Measurements from ENCODE around the gene SLC15A3. TPM values are rescaled to one million over a fixed set of nuclear protein-coding genes. Genes with fewer than 3 reads are reported as not detected.

Gene SLC15A3
- total RNA-seq, 1 donor from 2014 or later = 66.3 TPM

DNA sequence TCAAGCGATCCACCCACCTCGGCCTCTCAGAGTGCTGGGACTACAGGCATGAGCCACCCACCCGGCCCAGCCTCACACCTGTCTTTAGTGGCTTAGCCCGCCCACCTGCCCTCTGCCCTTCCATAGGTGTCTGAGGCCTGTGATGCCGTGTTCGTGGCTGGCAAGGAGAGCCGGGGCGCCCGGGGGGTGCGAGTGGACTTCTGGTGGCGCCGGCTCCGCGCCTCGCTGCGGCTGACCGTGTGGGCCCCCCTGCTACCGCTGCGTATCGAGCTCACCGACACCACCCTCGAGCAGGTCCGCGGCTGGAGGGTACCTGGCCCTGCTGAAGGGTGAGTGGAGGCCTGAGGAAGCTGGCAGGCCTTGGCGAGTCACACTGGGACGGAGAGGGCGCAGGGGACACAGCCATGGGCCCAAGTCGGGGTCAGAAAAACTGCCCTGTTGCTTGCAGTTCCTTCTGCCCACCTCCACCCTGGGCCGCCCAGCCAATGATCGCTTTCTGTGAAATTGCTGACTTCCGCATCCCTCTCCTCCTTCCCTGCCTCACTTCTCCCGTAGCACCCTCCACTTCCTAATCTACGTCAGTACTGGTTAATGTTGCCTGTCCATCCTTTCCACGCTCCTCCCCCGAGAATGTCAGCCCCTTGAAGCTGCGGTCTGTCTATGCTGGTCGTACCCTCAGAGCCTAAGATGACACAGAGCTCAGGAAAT is 18.4 kb downstream of the SLC15A3 start:
- H4K20me1 ChIP-seq (ENCODE audit: insufficient read depth, low read length) = no peaks in the 10 kb centered on the region
- Mint-ChIP-seq H3K9me3 (ENCODE audit: unreplicated experiment) (no peaks in the 10 kb centered on the region), H3K4me3 (ENCODE audit: unreplicated experiment) (no peak overlapping the region), H3K27ac (ENCODE audit: unreplicated experiment) (no peak overlapping the region), H3K4me1 (ENCODE audit: low read depth, unreplicated experiment) (no peaks in the 10 kb centered on the region), H3K36me3 (ENCODE audit: low read depth, unreplicated experiment) (peaks cover 15% of the 10 kb centered on the region), H3K27me3 (ENCODE audit: low read depth, unreplicated experiment) (no peaks in the 10 kb centered on the region)
- no peak overlapping the region for H3K4me2 ChIP-seq (ENCODE audit: low read length)
- H3K4me1 ChIP-seq (ENCODE audit: insufficient read depth, low read length) = no peaks in the 10 kb centered on the region
- TF ChIP-seq, protein P1, sequence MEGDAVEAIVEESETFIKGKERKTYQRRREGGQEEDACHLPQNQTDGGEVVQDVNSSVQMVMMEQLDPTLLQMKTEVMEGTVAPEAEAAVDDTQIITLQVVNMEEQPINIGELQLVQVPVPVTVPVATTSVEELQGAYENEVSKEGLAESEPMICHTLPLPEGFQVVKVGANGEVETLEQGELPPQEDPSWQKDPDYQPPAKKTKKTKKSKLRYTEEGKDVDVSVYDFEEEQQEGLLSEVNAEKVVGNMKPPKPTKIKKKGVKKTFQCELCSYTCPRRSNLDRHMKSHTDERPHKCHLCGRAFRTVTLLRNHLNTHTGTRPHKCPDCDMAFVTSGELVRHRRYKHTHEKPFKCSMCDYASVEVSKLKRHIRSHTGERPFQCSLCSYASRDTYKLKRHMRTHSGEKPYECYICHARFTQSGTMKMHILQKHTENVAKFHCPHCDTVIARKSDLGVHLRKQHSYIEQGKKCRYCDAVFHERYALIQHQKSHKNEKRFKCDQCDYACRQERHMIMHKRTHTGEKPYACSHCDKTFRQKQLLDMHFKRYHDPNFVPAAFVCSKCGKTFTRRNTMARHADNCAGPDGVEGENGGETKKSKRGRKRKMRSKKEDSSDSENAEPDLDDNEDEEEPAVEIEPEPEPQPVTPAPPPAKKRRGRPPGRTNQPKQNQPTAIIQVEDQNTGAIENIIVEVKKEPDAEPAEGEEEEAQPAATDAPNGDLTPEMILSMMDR (IDR thresholded peaks at IDR 0.05; ENCODE audit: insufficient read depth, low read depth, low read length) = no peak
- TF ChIP-seq EZH2 (IDR thresholded peaks at IDR 0.05; ENCODE audit: insufficient read depth, low read length) = no peak
- no peak for DNase-seq (ENCODE audit: low read depth)
- no peak overlapping the region for H3K9ac ChIP-seq (ENCODE audit: low read length)
- no peaks in the 10 kb centered on the region for H3K9me3 ChIP-seq (ENCODE audit: insufficient read depth, low read depth, low read length)
- H3K27ac ChIP-seq (ENCODE audit: low read depth, low read length) = no peak overlapping the region
- FAIRE-seq = no peak
- H3K36me3 ChIP-seq (ENCODE audit: insufficient read depth, low read length) = peaks cover 3% of the 10 kb centered on the region
- no peak overlapping the region for H2AFZ ChIP-seq (ENCODE audit: low read depth, low read length)
- H3K27me3 ChIP-seq (ENCODE audit: insufficient read depth, low read length) = no peaks in the 10 kb centered on the region
- no peak overlapping the region for H3K4me3 ChIP-seq (ENCODE audit: insufficient read depth, low read depth, low read length)
- no peaks in the 10 kb centered on the region for H3K79me2 ChIP-seq (ENCODE audit: insufficient read depth, low read length)

DNA sequence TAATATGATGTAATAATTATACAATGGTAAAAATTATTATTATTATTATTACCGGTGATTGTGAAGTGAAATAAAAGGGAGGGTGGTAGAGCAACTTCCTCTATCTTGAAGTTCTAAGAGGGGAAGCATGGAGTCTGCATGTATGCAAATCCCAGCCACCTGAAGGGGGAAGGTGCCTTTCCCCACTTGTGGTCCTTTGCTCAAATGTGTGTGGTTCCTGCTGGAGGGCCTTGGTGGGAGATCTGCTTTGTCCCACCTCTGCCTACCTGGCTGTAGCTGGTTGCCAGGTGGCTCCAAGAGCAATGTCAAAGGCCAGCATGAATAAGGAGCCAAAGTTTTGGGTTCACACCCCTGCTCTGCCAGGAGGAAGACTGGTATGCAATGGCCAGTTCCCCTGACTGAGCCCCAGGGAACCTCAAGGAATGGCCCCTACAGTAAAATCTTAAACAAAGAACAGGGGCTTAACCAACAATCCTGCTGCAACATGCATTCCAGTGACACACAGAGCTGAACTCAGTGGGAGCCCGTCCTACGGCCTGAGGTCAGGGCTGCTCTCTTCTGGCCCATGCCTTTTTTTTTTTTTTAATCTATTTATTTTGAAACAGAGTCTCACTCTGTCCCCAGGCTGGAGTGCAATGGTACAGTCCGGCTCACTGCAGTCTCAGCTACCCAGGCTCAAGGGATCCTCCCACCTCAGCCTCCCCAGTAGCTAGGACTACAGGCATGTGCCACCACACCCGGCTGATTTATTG is 19.2 kb downstream of the SLC15A3 start:
- Histone ChIP-seq H3K4me1 (ENCODE audit: insufficient read depth, low read length) (no peaks in the 10 kb centered on the region), H3K4me2 (ENCODE audit: low read length) (no peak overlapping the region), H3K9ac (ENCODE audit: low read length) (no peak overlapping the region), H3K79me2 (ENCODE audit: insufficient read depth, low read length) (no peaks in the 10 kb centered on the region), H4K20me1 (ENCODE audit: insufficient read depth, low read length) (no peaks in the 10 kb centered on the region), H3K27me3 (ENCODE audit: insufficient read depth, low read length) (no peaks in the 10 kb centered on the region), H3K36me3 (ENCODE audit: insufficient read depth, low read length) (peaks cover 3% of the 10 kb centered on the region), H3K9me3 (ENCODE audit: insufficient read depth, low read depth, low read length) (no peaks in the 10 kb centered on the region), H3K27ac (ENCODE audit: low read depth, low read length) (no peak overlapping the region), H2AFZ (ENCODE audit: low read depth, low read length) (no peak overlapping the region), H3K4me3 (ENCODE audit: insufficient read depth, low read depth, low read length) (no peak overlapping the region)
- H3K4me1 Mint-ChIP-seq (ENCODE audit: low read depth, unreplicated experiment) = no peaks in the 10 kb centered on the region
- no peak overlapping the region for H3K27ac Mint-ChIP-seq (ENCODE audit: unreplicated experiment)
- H3K9me3 Mint-ChIP-seq (ENCODE audit: unreplicated experiment) = no peaks in the 10 kb centered on the region
- TF ChIP-seq, protein P1 (IDR thresholded peaks at IDR 0.05; ENCODE audit: insufficient read depth, low read depth, low read length) = no peak
- no peak for TF ChIP-seq EZH2 (IDR thresholded peaks at IDR 0.05; ENCODE audit: insufficient read depth, low read length)
- no peak for DNase-seq (ENCODE audit: low read depth)
- H3K27me3 Mint-ChIP-seq (ENCODE audit: low read depth, unreplicated experiment) = no peaks in the 10 kb centered on the region
- no peak for FAIRE-seq
- peaks cover 15% of the 10 kb centered on the region for H3K36me3 Mint-ChIP-seq (ENCODE audit: low read depth, unreplicated experiment)
- H3K4me3 Mint-ChIP-seq (ENCODE audit: unreplicated experiment) = no peak overlapping the region

DNA sequence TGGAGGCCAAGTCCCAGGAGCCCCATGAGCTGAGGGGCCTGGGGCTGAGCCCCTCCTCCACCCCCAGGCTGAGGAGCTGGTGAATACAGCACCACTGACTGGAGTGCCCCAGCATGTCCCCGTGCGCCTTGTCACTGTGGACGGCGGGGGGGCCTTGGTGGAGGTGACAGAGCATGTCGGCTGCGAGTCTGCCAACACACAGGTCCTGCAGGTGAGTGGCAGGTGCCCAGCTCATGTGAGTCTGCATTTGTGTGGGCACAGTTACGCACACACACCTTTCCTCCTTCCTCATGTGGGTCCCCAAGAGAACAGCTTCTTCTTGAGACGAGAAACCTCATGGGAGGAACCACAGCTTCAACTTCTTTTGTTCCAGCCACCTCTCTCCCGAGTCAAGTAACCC is 20.1 kb downstream of the SLC15A3 start:
- Mint-ChIP-seq H3K9me3 (ENCODE audit: unreplicated experiment) (no peaks in the 10 kb centered on the region), H3K27ac (ENCODE audit: unreplicated experiment) (no peak overlapping the region), H3K36me3 (ENCODE audit: low read depth, unreplicated experiment) (peaks cover 19% of the 10 kb centered on the region), H3K4me3 (ENCODE audit: unreplicated experiment) (no peak overlapping the region), H3K4me1 (ENCODE audit: low read depth, unreplicated experiment) (no peaks in the 10 kb centered on the region), H3K27me3 (ENCODE audit: low read depth, unreplicated experiment) (no peaks in the 10 kb centered on the region)
- TF ChIP-seq, protein P1 (IDR thresholded peaks at IDR 0.05; ENCODE audit: insufficient read depth, low read depth, low read length) = no peak
- no peak for TF ChIP-seq EZH2 (IDR thresholded peaks at IDR 0.05; ENCODE audit: insufficient read depth, low read length)
- no peak overlapping the region for H3K4me3 ChIP-seq (ENCODE audit: insufficient read depth, low read depth, low read length)
- no peak overlapping the region for H3K4me2 ChIP-seq (ENCODE audit: low read length)
- H3K27me3 ChIP-seq (ENCODE audit: insufficient read depth, low read length) = no peaks in the 10 kb centered on the region
- peaks cover 3% of the 10 kb centered on the region for H3K36me3 ChIP-seq (ENCODE audit: insufficient read depth, low read length)
- H3K9ac ChIP-seq (ENCODE audit: low read length) = no peak overlapping the region
- no peaks in the 10 kb centered on the region for H3K9me3 ChIP-seq (ENCODE audit: insufficient read depth, low read depth, low read length)
- FAIRE-seq (no peak), DNase-seq (ENCODE audit: low read depth) (no peak)
- no peaks in the 10 kb centered on the region for H3K79me2 ChIP-seq (ENCODE audit: insufficient read depth, low read length)
- peaks cover 3% of the 10 kb centered on the region for H4K20me1 ChIP-seq (ENCODE audit: insufficient read depth, low read length)
- no peak overlapping the region for H3K27ac ChIP-seq (ENCODE audit: low read depth, low read length)
- H2AFZ ChIP-seq (ENCODE audit: low read depth, low read length) = no peak overlapping the region
- H3K4me1 ChIP-seq (ENCODE audit: insufficient read depth, low read length) = no peaks in the 10 kb centered on the region

Measured in astrocyte (in vitro differentiated cells and primary cell).